ACC112 (cell line): Measurements from ENCODE around the gene EYA2.

Experiments used
- H2AFZ ChIP-seq: fragments of 200-600 bp; sonication (generic); one replicate; pipeline ENCODE4 v1.6.0; 2017; ENCODE audit warnings: antibody characterized with exemption, low read length; ENCODE audit not compliant: unreplicated experiment
- H3K27ac ChIP-seq: fragments of 200-600 bp; sonication (generic); 2 replicates; pipeline ENCODE4 v1.5.1; 2014; ENCODE audit warnings: low read depth, mild to moderate bottlenecking, antibody characterized with exemption, low read length, moderate library complexity
- H3K27me3 ChIP-seq: fragments of 200-600 bp; sonication (generic); 2 replicates; pipeline ENCODE4 v1.6.1; 2014; ENCODE audit warnings: mild to moderate bottlenecking, antibody characterized with exemption, low read length, moderate library complexity, mixed read lengths; ENCODE audit not compliant: insufficient read depth
- H3K36me3 ChIP-seq: fragments of 200-600 bp; sonication (generic); 2 replicates; pipeline ENCODE4 v1.6.1; 2016; ENCODE audit warnings: mild to moderate bottlenecking, antibody characterized with exemption, low read length, moderate library complexity, mixed read lengths; ENCODE audit not compliant: insufficient read depth
- H3K4me1 ChIP-seq: fragments of 200-600 bp; sonication (generic); one replicate; pipeline ENCODE4 v1.6.1; 2016; ENCODE audit warnings: low read length, mixed read lengths; ENCODE audit not compliant: insufficient read depth, unreplicated experiment, control insufficient read depth
- H3K4me3 ChIP-seq: fragments of 200-600 bp; sonication (generic); 2 replicates; pipeline ENCODE4 v1.5.1; 2014; ENCODE audit warnings: mild to moderate bottlenecking, low read depth, low read length
- H3K79me2 ChIP-seq: fragments of 200-600 bp; sonication (generic); one replicate; pipeline ENCODE4 v1.6.0; 2016; ENCODE audit warnings: low read length; ENCODE audit not compliant: control insufficient read depth, unreplicated experiment, insufficient read depth

The EYA2 gene

GRCh38 chr20:47102629-47103028 lies 208.0 kb downstream of the EYA2 start:
- no peak overlapping the region for H3K4me3 ChIP-seq
- H3K79me2 ChIP-seq, result no peaks in the 10 kb centered on the region
- H2AFZ ChIP-seq, result no peak overlapping the region
- H3K27me3 ChIP-seq, result no peaks in the 10 kb centered on the region
- H3K4me1 ChIP-seq, result peaks cover 12% of the 10 kb centered on the region
- H3K36me3 ChIP-seq, result no peaks in the 10 kb centered on the region
- H3K27ac ChIP-seq, result no peak overlapping the region

DNA sequence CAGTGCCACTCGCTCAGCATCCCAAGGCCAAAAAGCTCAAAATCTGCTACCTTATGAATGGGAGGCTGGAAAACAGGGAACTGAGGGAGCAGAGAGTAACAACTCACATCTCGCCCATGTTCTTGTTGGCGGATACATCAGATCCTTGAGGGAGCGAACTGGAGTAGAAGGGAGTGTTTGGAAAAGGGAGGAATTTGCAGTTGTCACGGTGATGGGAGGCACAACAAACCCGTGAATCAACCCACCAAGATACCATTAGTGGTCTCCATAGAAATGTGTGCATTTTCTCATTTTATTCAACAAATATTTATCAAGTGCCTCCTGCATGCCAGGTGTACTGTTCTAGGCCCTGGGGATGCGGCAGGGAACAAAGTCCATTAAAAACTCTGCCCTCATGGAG lies 212.1 kb downstream of the EYA2 start:
- Histone ChIP-seq H3K4me3 (no peak overlapping the region), H3K4me1 (peaks cover 7% of the 10 kb centered on the region), H3K27ac (no peak overlapping the region), H3K27me3 (no peaks in the 10 kb centered on the region), H2AFZ (no peak overlapping the region), H3K36me3 (no peaks in the 10 kb centered on the region), H3K79me2 (no peaks in the 10 kb centered on the region)

- no peak overlapping the region for H2AFZ ChIP-seq
- H3K4me1 ChIP-seq, result peaks cover 6% of the 10 kb centered on the region
- H3K79me2 ChIP-seq, result no peaks in the 10 kb centered on the region
- H3K27me3 ChIP-seq, result no peaks in the 10 kb centered on the region
- no peak overlapping the region for H3K4me3 ChIP-seq
- H3K36me3 ChIP-seq, result no peaks in the 10 kb centered on the region
- H3K27ac ChIP-seq, result no peak overlapping the region
These were observed 214.4 kb downstream of the EYA2 start for GRCh38 chr20:47108994-47109393.

GRCh38 chr20:47110819-47111218 lies 216.2 kb downstream of the EYA2 start:
- H3K27me3 ChIP-seq, result no peaks in the 10 kb centered on the region
- no peak overlapping the region for H2AFZ ChIP-seq
- H3K4me3 ChIP-seq, result no peak overlapping the region
- H3K36me3 ChIP-seq, result no peaks in the 10 kb centered on the region
- no peak overlapping the region for H3K27ac ChIP-seq
- H3K4me1 ChIP-seq, result peaks cover 6% of the 10 kb centered on the region
- no peaks in the 10 kb centered on the region for H3K79me2 ChIP-seq

- peaks cover 6% of the 10 kb centered on the region for H3K4me1 ChIP-seq
- H3K79me2 ChIP-seq, result no peaks in the 10 kb centered on the region
- no peaks in the 10 kb centered on the region for H3K36me3 ChIP-seq
- H3K27ac ChIP-seq, result no peak overlapping the region
- H3K27me3 ChIP-seq, result no peaks in the 10 kb centered on the region
- no peak overlapping the region for H3K4me3 ChIP-seq
- no peak overlapping the region for H2AFZ ChIP-seq
These were observed 216.9 kb downstream of the EYA2 start for GRCh38 chr20:47111576-47111975.

GRCh38 chr20:47113362-47114109 lies 218.9 kb downstream of the EYA2 start:
- Histone ChIP-seq H3K27me3 (no peaks in the 10 kb centered on the region), H3K27ac (no peak overlapping the region), H2AFZ (no peak overlapping the region), H3K79me2 (no peaks in the 10 kb centered on the region), H3K4me3 (no peak overlapping the region), H3K36me3 (no peaks in the 10 kb centered on the region), H3K4me1 (peaks cover 11% of the 10 kb centered on the region)

DNA sequence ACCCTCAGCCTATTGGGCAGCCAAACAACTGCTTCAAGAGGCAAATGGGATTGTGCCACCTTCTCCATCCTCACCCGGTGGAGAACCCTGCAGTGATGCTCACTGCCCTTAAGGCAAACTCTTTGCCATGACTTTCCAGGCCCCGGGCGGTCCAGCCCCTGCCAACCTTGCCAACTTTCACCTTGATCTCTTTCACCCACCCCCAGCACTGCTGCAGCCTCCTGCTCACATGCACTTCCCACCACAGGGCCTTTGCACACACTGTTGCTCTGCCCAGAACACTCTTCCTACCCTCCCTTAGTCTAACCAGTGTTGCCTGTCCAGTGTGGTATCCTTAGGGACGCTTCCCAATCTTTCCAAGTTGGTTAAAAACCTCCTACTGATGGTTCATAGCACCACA lies 221.1 kb downstream of the EYA2 start:
- Histone ChIP-seq H3K79me2 (no peaks in the 10 kb centered on the region), H3K4me3 (no peak overlapping the region), H3K27ac (no peak overlapping the region), H2AFZ (no peak overlapping the region), H3K27me3 (no peaks in the 10 kb centered on the region), H3K4me1 (peaks cover 11% of the 10 kb centered on the region), H3K36me3 (no peaks in the 10 kb centered on the region)

- H3K27ac ChIP-seq, result no peak overlapping the region
- H3K4me3 ChIP-seq, result no peak overlapping the region
- H3K79me2 ChIP-seq, result no peaks in the 10 kb centered on the region
- peaks cover 11% of the 10 kb centered on the region for H3K4me1 ChIP-seq
- H3K27me3 ChIP-seq, result no peaks in the 10 kb centered on the region
- H3K36me3 ChIP-seq, result no peaks in the 10 kb centered on the region
- H2AFZ ChIP-seq, result no peak overlapping the region
These were observed 222.7 kb downstream of the EYA2 start for GRCh38 chr20:47117371-47117770.

DNA sequence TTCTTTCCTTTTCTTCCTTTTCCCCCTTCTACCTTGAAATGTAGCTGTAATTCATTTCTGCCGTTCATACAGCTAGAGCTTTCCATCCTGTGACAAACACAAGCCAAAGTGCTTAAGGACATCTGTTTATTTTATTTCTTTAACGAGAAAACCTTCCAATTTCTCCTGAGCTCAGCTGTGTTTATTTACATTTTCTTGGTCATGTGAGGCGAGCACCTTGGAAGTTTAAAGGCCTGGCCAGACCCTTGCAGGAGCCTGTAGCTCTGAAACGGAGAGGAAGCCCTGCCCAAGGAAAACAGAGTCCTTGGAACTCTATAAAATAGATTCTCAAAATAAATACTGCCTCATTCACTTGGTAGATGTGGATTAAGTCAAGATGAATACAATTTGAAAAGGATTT lies 223.1 kb downstream of the EYA2 start:
- Histone ChIP-seq H2AFZ (no peak overlapping the region), H3K27me3 (no peaks in the 10 kb centered on the region), H3K4me1 (peaks cover 11% of the 10 kb centered on the region), H3K36me3 (no peaks in the 10 kb centered on the region), H3K4me3 (no peak overlapping the region), H3K27ac (no peak overlapping the region), H3K79me2 (no peaks in the 10 kb centered on the region)

DNA sequence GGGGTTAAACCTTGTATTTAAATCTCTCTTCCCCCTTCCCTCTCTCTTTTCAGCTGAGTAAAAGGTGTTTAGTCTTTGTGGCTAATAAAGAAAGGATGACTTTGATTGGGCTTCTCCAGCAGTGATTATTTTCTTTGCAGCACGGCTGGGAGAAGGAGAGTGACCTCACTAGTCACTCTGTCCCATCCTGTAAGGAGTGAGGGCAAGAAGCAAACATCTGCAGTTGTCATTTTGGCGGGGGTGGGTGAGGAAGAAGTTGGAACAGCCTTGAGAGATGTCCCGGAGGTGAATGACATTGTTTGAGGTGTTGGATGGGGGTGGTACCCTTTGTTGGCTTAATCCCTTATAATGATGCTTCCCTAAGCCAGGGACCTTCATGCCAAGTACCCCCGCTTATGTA lies 223.6 kb downstream of the EYA2 start:
- Histone ChIP-seq H3K4me3 (no peak overlapping the region), H3K27ac (no peak overlapping the region), H3K27me3 (no peaks in the 10 kb centered on the region), H3K79me2 (no peaks in the 10 kb centered on the region), H3K36me3 (no peaks in the 10 kb centered on the region), H3K4me1 (peaks cover 11% of the 10 kb centered on the region), H2AFZ (no peak overlapping the region)

GRCh38 chr20:47118641-47119040 lies 224.0 kb downstream of the EYA2 start:
- no peaks in the 10 kb centered on the region for H3K36me3 ChIP-seq
- no peaks in the 10 kb centered on the region for H3K79me2 ChIP-seq
- H2AFZ ChIP-seq, result no peak overlapping the region
- no peaks in the 10 kb centered on the region for H3K27me3 ChIP-seq
- H3K4me3 ChIP-seq, result no peak overlapping the region
- H3K4me1 ChIP-seq, result peaks cover 7% of the 10 kb centered on the region
- H3K27ac ChIP-seq, result no peak overlapping the region
